ENCODE measurements around the gene KRTAP6-3. TPM values are rescaled to one million over a fixed set of nuclear protein-coding genes. Genes with fewer than 3 reads are reported as not detected.
A peak's percentile ranks its signal among the peaks of the same experiment; 100 is the strongest.

KRTAP6-3 gene, protein sequence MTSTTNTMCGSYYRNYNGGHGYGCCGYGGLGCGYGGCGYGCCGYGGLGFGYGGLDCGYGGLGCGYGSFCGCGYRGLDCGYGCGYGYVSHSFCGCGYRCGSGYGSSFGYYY
- not detected for polyA plus RNA-seq (2013, experiment 1 of 2; ENCODE audit: insufficient read length)
- polyA plus RNA-seq (2013, experiment 2 of 2; ENCODE audit: insufficient read length): not detected

DNA sequence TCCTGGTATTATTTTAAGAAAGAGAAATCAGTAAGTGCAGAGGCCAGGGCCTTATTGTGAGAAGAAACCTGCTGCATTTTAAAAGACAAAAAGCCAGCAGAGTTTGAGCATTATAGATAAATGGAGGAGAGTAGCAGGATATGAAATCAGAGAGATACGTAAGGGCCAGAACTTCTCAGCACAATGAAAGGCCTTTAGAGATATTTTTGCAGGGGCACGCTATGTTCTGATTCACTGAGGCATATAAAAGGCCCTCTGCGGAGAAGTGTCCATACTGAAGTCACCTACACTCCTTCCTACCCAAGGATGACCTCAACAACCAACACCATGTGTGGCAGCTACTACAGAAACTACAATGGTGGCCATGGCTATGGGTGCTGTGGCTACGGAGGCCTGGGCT is at the start of gene KRTAP6-3:
Gene KRTAP6-3 (plus strand): TSS at position 301 of the 400 bp plus-strand sequence. CDS start 6 bp downstream, at position 307.
- no peak for DNase-seq

DNA sequence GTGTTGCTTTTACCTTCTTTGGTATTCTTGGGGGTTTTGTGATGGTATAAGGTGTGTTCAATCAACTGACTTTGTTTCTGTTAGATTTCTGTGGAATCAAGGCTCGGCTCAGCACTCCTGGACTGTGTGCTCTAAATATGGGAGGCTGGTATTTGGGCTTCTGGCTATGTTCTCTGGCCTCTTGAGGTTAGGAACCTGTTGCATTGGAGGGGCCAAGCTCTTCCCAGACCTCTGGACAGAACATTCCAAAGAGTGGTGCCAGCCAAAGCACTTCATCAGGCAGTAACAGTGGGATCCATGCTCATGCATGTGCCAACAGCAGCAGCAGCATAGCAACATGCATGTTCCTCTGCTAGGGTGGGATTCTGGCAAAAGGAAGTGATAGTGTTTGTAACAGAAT is 39.5 kb upstream of the KRTAP6-3 start:
- DNase-seq: no peak

DNA sequence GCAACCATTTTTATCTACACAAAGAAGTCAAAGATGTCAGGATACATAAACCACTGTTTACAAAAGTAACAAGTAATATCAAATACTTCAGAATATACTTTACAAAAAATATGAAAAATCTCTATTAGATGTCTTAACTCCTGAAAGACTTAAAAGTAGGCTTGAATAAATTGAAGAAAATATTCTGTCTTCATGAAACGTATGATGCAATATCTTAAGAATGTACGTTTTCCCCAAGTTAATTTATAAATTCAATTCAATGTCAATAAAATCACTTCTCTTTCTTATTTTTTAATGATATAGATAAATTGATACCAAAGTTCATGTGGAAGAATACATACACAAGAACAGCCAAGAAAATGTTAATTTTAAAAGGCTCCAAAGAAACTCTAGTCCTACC is 37.1 kb upstream of the KRTAP6-3 start:
- no peak for DNase-seq

DNA sequence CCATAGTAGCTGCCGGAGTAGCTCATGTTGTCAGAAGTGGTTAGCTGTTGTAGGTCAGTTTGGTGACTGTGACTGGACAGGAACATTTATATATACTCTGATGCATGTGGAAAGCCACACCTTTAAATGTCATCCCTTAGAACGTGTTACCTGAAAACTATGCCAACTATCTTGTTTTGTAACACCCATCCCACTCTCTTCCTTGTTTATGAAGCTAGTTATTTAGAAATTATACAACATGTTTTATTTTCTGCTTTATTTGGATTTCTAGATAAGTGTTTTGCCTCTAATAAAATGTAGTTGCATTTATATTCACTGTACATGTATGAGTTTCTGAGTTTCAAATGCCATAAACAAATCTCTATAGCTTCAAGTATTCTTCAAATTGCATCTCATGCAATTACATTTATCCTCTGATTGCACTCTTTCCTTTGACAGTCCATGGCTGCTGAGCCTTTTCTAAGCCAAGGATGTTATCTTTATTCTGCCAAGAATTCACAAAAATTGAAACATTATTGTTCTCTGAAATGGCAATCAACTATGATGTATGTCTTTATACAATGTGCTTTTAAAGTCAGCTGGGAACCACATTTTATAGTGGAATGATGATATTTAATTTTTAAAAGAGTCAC is 30.9 kb upstream of the KRTAP6-3 start, which contains the start of gene KRTAP19-7:
Gene KRTAP19-7 (minus strand): TSS at position 51 of the 632 bp plus-strand sequence. CDS start 25 bp downstream, at position 26.
- DNase-seq: no peak

DNA sequence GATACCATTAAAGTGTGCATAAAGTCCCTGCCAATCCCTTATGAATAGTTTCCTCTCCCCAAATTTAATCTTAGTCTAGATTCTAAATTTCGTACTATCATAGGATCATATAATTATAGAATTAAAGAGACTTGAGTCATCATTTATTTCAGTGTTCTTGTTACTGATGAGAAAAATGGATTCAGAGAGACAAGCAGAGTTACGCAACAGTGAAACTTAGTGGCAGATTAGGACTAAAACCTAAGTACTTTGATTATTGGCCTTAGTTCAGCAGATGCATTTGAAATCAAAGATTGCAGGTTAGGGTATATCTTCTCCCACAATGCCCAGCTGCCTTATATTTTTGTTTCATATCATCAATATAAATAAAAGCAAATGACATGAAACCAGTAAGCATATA is 30.3 kb upstream of the KRTAP6-3 start:
- no peak for DNase-seq

DNA sequence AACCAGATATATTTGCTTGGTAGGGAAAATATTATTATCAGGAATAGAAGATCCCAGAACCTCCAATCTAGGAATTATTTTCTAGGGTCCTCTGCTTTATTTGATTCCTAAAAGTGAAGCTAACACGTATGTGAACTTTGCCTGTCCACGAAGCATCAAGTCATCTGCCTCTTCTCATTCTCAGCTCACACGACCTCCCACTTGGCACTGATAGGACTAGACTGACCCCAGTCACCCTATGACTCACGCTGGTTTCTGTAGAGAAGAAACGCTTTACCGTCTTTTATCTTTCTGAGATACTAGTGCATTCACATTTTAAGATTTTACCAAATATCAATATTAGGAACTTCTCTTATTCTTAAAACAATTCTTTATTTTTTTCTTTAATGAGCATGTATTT is 29.2 kb upstream of the KRTAP6-3 start:
- DNase-seq: no peak

DNA sequence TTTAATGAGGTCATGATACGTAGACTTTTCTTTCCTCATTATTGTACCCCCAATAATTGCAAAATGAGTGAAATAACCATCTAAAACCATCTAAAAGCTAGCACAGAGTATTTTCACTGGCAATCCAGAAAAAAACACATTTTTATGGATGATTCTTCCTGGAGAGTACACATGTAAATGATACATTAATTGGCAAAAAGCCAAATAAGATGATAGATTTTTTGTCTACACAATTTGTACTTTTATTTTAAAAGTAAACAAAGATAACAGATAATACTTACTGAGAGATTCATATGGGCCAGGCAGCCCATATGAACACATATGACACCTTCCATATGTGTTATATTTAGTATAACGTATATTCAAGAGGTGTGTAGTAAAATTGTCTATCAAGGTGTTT is 28.6 kb upstream of the KRTAP6-3 start:
- DNase-seq: no peak

DNA sequence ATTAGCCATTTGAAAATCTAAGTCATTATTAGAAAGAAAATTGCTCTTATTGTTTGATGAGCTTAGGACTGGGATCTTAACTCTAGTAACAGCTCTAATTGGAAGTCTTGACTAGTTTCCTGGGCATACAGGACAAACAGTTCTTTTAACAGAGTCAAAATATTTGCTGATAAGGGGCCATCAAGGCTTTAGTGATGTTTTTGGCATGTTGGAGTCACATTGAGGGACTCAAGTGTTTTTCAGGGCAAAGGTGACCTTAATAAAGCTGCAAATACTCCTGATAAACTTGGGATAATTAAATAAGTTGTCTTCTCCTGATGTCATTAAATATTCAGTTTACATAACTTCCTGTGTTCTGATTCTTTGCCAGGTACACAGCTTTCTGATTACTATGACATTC is 24.6 kb upstream of the KRTAP6-3 start:
- DNase-seq: no peak

DNA sequence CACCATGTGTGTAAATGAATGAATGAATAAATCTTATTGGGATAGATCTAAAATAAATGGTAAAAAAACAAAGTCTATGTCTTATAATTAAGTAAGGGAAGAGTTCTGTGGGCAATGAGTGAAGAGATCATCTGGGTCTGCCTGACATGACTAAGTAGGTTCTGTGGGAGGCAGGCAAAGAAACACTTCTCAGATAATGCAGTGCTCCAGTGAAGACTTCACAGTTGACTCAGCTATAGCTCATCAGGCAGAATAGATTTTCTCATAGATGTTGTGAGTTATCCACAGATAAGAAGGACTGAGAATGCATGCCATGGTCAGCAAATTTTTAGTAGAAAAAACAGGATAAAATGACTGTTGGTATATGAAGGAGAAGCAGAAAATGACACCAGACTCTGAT is 14.5 kb upstream of the KRTAP6-3 start:
- DNase-seq: peak; percentile 5

DNA sequence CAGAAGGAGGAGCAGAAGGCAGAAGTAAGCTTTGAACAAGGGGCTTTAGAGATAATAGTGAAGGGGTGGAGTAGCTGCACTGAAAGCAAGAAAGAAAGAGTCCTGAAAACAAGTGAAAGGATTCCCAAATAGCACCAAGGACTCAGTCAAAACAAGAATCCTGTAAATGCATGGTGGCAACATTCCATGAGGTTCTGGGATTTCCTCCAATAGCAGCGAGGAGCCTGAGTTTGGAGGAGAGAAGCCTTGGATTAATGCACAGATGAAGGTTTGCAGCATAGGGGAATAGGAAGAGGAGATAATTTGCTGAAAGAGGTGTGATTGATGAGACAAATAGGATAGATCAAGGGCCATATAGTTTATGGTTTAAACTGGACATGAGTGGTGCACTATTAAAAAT is 12.9 kb upstream of the KRTAP6-3 start:
- DNase-seq: no peak

DNA sequence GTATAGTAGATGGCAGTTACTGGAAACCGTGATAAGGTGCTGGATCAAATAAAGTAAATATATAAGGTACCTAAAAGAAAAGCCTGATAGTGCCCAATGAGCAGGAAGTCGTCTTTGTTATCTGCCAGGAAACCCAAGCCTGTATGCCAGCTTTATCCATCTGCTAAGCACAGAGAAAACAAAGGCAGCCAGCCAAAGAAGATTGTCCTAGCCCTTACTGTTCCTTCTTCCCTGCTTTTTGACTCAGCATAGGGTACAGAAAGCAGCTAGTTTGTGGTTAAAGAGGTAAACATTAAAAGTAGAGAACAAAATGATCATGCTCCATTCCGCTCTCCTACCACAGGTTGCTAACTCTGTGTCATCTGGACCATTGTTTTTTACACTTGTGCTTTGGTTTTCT is 12.1 kb upstream of the KRTAP6-3 start:
- no peak for DNase-seq

DNA sequence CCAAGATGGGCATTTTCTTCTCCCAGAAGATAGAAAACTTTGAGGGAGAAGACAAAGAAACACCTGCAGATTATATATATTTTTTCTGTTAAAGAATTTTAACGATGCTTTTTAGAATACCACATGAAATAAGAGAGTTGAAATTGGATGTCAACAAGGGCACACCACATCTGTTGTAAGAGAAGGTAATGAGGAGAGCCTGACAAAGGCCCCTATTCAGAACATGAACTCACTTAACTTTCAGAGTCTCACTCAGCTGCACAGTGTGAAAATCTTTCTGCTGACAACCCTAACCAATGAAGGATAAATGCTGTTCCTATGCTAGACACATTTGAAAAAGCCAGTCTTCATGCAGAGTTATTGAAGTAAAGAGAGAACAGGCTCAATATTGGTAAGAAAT is 9.4 kb upstream of the KRTAP6-3 start:
- DNase-seq: no peak

DNA sequence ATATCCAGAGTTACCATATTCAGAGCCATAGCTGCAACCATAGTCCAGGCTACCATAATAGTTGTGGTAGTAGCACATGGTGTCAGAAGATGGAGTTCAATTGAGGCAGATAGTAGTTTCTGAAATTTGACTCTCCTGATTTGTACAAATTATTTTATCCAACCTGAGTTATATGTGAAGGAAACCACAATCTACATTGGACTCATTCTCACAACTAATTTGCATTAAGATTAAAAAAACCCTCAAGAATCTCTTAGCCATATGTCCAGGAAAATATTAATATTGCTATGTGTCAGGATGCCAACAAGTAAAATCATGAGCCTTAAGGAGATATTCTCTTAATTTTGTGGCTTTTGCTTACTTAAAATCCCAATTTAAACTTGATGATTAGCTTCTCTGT is 1.9 kb upstream of the KRTAP6-3 start, which contains the start of gene KRTAP22-2:
Gene KRTAP22-2 (minus strand): TSS at position 101 of the 400 bp plus-strand sequence.
- DNase-seq: no peak

DNA sequence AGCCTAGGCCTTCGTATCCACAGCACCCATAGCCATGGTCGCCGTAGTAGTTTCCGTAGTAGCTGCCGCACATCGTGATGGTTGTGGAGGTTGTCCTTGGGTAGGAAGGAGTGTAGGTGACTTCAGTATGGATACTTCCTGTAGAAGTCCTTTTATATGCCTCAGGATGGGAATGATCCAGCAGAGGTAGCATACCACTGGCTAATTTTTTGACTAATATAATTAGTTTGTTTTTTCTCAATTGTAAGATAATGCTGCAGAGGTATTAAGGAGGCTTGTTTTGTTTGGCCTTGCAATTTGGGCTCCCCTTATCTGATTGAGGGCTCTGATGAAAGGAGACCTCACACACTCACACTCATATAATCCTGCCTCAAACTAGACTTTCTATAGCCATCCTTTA is 6.6 kb downstream of the KRTAP6-3 start, which contains the start of gene KRTAP6-2:
Gene KRTAP6-2 (minus strand): TSS at position 101 of the 400 bp plus-strand sequence. CDS start 28 bp downstream, at position 73.
- DNase-seq: no peak

DNA sequence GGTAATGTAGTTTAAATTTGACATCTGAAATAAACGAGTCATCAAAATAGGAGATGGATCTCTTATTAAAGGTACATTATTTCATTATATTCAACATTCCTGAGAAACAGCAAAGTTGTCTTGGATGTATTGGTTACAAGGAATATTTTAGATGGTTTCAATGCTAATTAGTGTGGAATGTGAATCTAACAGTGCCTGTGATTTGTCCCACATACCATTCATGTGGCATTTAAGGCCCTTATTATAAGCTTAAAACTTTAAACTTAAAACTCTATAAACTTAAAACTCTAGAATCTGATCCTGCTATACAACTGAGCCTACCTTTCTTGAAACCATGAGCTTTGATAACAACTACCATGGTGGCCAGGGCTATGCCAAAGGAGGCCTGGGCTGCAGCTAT is 8.5 kb downstream of the KRTAP6-3 start, which contains the start of gene KRTAP22-1:
Gene KRTAP22-1 (plus strand): TSS at position 301 of the 400 bp plus-strand sequence.
- DNase-seq: no peak

DNA sequence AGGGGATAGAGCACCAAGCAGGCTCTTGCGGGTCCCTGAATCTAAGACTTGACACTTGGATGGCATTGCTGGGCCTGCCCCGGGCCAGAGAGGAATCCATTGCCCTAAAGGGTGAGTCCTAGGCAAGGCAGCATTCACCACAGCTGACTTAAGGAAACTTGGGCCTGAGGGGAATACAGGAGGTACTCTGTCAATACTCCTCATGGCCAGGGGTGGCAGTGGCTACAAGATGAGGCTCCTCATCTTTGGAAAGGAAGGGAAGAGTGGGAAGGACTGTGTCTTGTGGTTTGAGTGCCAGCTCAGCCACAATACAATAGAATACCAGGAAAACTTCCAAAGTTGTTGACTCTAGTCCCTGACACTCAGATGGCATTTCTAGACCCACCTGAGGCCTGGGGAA is 13.7 kb downstream of the KRTAP6-3 start:
- no peak for DNase-seq

DNA sequence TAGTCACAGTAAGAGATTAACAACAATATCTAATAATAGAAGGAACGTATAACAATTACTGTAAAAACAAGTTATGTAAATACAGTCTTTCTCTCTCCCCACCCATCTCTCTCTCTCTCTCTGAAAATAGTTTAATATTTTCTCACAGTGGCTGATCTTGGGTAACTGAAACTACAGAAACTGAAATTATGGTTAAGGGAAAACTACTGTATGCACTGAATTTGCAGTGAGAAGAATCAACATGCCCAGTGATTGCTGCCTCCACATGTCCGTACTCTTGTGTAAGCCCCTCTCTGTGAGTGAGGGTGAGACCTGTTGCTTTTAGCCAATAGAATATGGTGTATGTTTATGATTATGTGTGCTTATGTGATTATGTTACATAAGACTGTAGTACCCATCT is 19.9 kb downstream of the KRTAP6-3 start:
- no peak for DNase-seq

DNA sequence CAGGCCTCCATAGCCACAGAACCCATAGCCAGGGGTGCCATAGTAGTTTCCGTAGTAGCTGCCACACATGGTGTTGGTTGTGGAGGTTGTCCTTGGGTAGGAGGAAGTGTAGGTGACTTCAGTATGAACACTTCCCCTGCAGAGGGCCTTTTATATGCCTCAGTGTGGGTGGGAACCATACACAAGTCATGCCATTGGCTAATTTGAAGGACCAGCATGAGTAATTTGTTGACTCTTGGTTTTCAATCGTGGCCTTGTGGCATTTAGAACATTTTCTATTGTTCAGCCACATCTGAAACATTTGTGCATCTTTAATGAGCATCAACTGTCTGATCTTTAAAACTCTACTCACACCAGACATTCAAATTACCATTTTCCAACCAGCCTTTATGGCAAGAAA is 21.6 kb downstream of the KRTAP6-3 start, which contains the start of gene KRTAP6-1:
Gene KRTAP6-1 (minus strand): TSS at position 95 of the 400 bp plus-strand sequence. CDS start 26 bp downstream, at position 69.
- DNase-seq: no peak

DNA sequence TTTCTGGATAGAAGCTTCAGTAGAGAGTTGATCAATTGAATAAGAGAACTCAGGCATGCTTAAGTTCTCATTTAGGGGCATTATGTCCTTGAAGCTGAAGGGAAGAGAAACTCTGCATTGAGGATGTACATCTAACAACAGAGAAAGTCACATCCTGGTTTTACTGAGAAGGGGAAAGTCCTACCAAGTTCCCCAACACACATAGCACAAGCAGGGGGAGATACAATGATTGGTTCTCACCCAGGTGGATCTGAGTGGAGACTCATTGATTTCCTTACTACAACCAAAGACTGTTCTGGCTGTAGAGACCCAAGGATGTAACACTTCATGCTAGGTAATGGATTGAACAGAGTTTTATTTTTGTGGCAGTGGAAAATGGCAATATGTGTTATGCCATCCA is 23.0 kb downstream of the KRTAP6-3 start:
- DNase-seq: no peak

DNA sequence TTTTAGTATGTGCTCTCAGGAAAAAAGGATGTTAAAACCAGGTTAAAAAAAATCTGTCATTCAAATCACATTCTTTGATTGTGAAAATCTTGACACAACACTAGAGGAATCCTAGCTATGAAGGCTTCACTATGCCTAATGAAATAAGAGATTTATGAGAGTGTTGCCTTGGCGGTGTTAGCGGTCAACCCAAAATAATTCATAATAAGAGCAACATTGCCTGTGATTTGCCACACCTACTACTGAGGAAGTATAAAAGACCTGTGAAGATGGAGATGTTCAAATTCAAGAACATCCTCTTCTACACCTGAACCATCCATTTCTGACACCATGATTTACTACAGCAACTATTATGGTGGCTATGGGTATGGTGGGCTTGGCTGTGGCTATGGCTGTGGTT is 23.9 kb downstream of the KRTAP6-3 start, which contains the start of gene KRTAP20-1:
Gene KRTAP20-1 (plus strand): TSS at position 301 of the 400 bp plus-strand sequence. CDS start 30 bp downstream, at position 331.
- no peak for DNase-seq

DNA sequence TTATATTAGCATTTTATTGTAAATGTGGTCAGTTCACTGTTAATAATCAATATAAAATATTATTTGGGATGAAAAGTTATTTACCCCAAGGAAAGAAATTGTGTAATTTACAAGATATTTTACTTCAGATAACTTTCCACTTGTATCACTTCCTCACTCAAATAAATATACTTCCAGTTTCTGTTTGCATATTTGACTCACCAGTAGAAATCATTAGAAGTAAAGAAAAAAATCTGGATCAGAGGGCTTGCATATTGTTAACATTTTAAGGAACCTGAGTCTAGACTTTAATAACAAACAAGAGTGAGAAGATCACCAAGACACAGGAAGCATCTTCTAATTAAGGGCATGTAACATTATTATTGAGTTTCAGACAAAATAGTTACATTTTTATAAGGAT is 27.8 kb downstream of the KRTAP6-3 start:
- no peak for DNase-seq

DNA sequence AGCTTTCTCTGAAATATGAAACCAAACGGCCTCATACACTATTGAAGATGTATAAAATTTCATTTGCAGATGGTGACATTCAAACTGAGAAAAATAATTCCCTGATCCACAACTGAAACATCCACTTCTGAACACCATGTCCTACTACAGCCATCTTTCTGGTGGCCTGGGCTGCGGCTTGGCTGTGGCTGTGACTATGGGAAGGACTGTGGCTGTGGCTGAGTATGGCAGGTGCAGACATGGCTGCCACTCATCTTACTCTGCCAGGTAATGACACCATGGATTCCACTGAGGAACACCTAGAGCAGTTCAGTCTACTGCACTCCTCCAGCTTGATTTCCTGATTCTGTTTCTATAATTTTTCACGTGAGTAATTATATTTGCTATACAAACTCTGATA is 28.3 kb downstream of the KRTAP6-3 start, which contains the start of gene KRTAP20-4:
Gene KRTAP20-4 (plus strand): TSS at position 106 of the 400 bp plus-strand sequence.
- no peak for DNase-seq

DNA sequence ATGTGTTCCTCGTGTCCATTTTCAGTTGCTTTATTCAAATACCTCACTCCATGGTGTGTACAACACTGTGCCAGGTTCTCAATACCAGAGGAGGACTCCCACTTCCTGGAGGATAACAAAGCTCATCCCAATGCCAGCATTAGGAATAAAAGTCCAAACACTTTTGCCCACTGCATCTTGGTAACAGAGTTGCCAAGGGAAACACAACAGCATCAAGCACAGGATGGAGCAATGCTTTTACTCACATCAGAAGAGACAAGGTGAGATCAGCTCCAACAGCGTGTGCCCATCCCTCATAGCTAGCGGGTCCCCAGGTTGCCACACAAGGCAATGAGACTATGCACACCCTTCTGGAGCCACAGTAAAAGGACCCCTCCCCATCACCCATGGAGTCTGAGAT is 31.1 kb downstream of the KRTAP6-3 start:
- DNase-seq: no peak

Data from fibroblast of skin of back (primary cell).